HG03108 (cell line): ENCODE measurements around the gene ADPRHL1.
"Not testable (repeated sequence)": the region's sequence is repeated elsewhere in the genome, so short reads cannot be mapped to it uniquely, and the experiment has no call there.

Source experiments
- ATAC-seq: cut with Tn5 transposase; IDR thresholded peaks from one replicate; pipeline ENCODE4 v1.9.1; 2021; ENCODE audit warnings: moderate library complexity; ENCODE audit not compliant: unreplicated experiment

The ADPRHL1 gene

DNA sequence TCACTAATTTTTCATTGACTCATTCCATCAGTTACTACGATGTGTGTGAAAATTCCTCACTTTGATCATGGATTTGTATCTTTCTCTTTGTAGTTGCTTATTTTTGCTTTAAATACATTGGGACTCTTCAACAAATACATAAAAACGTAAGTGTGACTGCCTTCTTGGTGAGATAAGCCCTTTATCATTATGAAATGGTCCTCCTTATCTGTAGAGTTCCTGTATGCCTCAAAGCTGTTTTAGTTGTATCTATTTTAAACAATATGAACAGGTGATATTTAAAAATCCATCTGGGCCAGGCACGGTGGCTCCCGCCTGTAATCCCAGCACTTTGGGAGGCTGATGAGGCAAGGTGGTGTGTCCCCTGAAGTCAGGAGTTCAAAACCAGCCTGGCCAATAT lies 25.9 kb upstream of the ADPRHL1 start:
- no peak for ATAC-seq

GRCh38 chr13:113477724-113478123 lies 24.4 kb upstream of the ADPRHL1 start:
- no peak for ATAC-seq

DNA sequence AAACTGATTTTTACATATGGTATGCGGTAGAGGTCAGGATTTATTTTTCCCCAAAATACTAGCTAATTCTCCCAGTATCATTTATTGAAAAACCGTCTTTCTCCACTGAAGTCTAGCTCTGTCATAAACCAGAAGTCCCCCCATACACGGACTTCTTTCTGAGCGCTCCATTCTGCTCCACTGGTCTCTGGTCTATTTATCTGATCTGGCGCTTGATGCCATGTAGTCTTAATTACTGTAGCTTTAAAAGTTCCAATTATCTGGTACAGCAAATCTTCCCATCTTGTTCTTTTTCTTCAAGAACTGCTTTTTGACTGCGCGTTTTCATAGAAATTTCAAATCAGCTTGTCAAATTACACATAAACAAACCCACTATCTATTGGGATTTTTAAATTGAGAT lies 23.5 kb upstream of the ADPRHL1 start:
- ATAC-seq: no peak

- ATAC-seq: no peak
Observed at GRCh38 chr13:113475911-113476310, 22.6 kb upstream of the ADPRHL1 start.

GRCh38 chr13:113475280-113475679 lies 22.0 kb upstream of the ADPRHL1 start:
- ATAC-seq: no peak

DNA sequence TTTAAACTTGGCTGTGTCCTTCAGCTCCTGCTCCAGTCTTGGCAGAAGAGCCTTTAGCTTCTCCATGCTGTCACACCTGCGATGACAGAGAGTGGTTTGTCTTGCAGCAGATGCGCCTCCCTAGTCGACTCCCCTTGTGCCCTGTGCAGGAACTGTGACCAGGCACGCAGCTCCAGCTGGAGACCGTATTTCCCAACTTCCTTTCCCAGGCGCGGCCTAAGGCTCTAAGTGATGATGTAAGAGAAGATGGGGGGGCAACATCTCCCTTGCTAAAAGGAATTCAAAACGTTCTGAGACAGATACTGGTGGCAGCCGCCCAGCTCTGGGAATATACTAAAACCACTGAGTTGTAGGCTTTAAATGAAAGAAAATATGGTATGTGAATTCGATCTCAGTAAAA lies 20.9 kb upstream of the ADPRHL1 start:
- ATAC-seq: no peak

- ATAC-seq: no peak
Observed at GRCh38 chr13:113472355-113473025, 19.2 kb upstream of the ADPRHL1 start.

DNA sequence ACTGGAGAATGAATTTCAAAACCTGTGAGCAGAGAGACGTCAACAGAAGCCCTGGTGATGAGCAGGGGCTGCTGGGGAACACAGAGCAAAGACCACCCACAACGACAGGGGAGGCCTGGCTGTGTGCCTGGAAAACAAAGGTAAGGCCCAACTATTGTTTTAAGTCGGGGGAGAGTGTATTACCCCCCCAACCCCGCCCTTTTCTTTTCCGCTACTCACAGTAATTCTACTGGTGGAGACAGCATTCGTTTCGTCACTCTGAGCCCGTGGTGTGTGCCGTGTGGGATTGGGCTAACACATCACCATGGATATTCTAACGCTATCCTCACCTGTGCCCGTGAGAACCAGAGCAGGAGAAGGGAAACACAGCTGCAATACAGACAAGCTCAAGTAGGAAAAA lies 18.6 kb upstream of the ADPRHL1 start:
- no peak for ATAC-seq

- ATAC-seq: not testable (repeated sequence)
Observed at GRCh38 chr13:113470635-113471163, 17.4 kb upstream of the ADPRHL1 start.

- ATAC-seq: no peak
Observed at GRCh38 chr13:113470073-113470472, 16.8 kb upstream of the ADPRHL1 start.

DNA sequence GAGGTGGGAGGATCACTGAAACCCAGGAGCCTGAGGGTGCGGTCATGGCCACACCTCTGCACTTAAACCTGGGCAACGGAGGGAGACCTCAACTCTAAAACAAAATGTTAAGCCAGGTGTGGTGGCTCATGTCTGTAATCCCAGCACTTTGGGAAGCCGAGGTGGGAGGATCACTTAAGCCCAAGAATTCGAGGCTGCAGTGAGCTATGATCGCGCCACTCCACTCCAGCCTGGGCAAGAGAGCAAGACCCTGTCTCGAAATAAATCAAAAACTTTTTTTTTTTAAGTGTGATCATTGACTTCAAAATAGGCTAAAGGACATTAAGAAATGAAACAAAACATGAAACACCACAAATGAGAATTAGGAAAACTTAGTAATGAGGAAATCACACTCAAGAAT lies 16.3 kb upstream of the ADPRHL1 start:
- no peak for ATAC-seq

DNA sequence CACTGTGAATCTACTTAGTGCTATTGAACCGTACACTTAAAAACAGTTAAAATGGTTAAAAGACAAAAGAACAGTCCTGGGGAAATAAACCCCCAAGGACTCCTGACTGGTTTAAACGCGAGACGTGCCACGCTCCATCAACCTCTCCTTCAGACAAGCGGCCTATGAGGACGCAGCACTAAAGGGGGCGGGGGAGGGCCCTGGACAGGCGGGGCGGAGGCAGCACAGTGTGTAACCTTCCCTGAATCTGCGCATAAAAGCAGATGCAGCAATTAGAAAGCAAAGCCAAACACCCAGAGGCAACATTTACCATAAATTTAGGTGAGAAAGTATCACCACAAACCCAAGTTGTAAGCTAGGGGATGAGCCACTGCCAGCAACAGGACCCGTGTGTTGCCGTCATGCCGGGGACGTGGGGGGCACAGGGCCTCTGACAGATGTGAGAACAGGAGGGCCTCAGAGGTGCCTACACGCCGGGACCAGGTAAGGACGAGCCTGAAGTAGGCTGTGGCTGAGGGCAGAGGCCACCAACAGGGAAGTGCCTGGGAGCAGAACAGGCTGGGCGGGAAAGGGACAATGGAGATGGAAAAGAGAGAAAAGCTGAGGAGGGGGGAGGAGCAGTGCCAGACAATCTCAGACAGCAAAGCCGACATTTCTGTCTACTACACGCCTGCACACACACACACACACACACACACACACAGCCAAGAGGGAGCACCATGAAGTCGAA lies 15.3 kb upstream of the ADPRHL1 start:
- no peak for ATAC-seq

GRCh38 chr13:113468029-113468428 lies 14.7 kb upstream of the ADPRHL1 start:
- ATAC-seq: no peak

GRCh38 chr13:113466383-113466782 lies 13.1 kb upstream of the ADPRHL1 start:
- ATAC-seq: no peak

GRCh38 chr13:113465300-113465699 lies 12.0 kb upstream of the ADPRHL1 start:
- no peak for ATAC-seq

- ATAC-seq: no peak
Observed at GRCh38 chr13:113464476-113464875, 11.2 kb upstream of the ADPRHL1 start.

GRCh38 chr13:113461022-113461751 lies 7.9 kb upstream of the ADPRHL1 start:
- no peak for ATAC-seq

DNA sequence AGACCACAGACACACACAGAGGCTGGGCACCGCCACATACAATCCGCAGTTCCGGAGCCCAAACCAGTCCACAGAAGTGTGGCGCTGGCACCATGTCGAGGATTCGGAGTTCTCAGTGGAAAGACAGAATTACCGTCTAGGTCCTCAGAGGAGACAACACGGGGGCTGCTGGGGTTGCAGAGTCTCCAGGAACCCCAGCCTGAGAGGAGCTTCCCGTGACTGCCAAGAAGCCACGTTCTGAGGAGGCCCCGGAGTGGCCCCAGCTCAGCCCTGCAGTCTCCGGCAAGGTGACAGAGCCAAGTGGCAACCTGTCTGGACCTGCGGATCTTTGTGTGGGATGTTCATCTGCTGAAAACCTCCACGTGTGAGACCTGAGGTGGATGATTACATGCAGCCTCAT lies 7.3 kb upstream of the ADPRHL1 start:
- no peak for ATAC-seq

DNA sequence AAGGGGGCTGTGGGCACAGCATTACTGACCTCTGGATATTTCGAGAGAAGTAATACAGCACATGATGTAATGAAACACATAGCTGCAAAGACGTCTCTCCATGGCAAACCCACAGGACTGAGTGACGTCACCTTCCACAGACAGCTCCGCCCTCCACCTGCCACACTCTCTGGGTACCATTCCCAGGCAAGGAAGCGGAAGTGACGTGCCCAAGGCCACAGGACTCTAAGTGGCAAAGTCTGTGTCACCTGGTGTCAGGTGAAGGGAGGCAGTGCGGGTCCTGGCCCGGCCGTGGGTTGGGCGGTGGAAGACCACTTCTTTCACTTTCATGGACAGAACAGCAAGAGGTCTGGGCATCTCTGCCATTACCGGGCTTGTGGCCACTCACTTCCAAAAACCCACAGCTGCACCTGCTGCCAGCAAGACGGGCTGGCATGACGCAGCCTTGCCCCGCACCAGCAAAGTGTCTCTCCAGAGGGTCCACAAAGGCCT lies 6.8 kb upstream of the ADPRHL1 start:
- ATAC-seq: no peak

DNA sequence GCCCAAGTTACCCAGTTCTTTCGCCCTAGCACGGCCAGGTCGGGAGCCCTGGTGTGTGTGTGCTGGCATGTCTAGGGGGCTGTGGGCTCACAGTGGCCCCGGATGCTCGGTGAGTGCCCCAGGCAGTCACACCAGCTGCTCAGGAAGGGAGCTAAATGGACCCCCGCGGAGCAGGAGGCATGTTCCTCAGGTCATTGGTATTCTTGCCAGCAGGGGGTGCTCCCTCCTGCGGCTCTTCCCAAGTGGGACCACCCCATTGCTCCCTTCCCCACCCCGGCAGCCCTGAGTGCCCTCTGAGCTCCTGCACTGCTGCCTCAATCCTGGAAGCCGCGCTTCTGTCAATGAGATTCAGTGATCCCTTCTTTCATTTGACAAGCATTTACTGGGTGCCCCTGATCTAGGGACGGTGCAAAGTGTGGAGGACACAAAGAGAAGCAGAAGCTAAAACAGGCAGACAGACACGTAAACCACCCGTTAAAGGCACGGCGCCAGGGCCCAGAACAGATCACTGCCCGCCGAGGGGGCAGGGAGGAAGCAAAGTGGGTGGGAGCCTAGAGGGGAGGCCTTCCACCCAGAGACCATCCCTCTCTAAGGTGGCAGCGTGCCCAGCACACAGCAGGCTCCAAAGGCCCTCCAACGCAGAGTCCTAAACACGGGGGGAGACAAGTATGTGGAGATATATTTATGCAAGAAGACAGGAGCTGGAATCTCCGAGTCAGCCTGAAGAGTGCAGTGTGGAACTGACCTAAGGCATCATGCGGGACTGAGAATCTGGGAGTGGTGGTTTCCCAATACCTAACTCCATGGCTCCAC lies 5.2 kb upstream of the ADPRHL1 start:
- no peak for ATAC-seq

- no peak for ATAC-seq
Observed at GRCh38 chr13:113457510-113457909, 4.2 kb upstream of the ADPRHL1 start.
